NCI-H128 (cell line): Measurements from ENCODE around the gene ZNF578.
"Not testable (repeated sequence)": the region's sequence is repeated elsewhere in the genome, so short reads cannot be mapped to it uniquely, and the experiment has no call there.

Experiments
- DNase-seq: peaks from one replicate; lab custom pipeline; 2025; ENCODE audit not compliant: unreplicated experiment; lab: John Stamatoyannopoulos, UW

Gene ZNF578

GRCh38 chr19:52507266-52507665, 53.9 kb downstream of the ZNF578 start:
- no peak for DNase-seq

GRCh38 chr19:52516191-52516590, 62.8 kb downstream of the ZNF578 start:
- DNase-seq = no peak

GRCh38 chr19:52518646-52519045, 65.3 kb downstream of the ZNF578 start:
- no peak for DNase-seq

- DNase-seq = not testable (repeated sequence)
Measured at GRCh38 chr19:52519175-52519574, 65.8 kb downstream of the ZNF578 start.

- no peak for DNase-seq
Measured at GRCh38 chr19:52520013-52520412, 66.7 kb downstream of the ZNF578 start.

- DNase-seq = no peak
Measured at GRCh38 chr19:52522551-52522950, 69.2 kb downstream of the ZNF578 start.

- no peak for DNase-seq
Measured at GRCh38 chr19:52524086-52524485, 70.7 kb downstream of the ZNF578 start.

- DNase-seq = peak; percentile 85
Measured at GRCh38 chr19:52527134-52527955, 74.0 kb downstream of the ZNF578 start, which contains the start of gene ZNF808. TSS of gene ZNF808 (plus strand) at chr19:52527668. CDS start at chr19:52543285, 15,617 bp downstream.

- no peak for DNase-seq
Measured at GRCh38 chr19:52527956-52528351, 74.6 kb downstream of the ZNF578 start.

- no peak for DNase-seq
Measured at GRCh38 chr19:52532480-52532879, 79.1 kb downstream of the ZNF578 start.

GRCh38 chr19:52533901-52534300, 80.5 kb downstream of the ZNF578 start:
- no peak for DNase-seq

GRCh38 chr19:52535385-52535770, 82.0 kb downstream of the ZNF578 start:
- not testable (repeated sequence) for DNase-seq

GRCh38 chr19:52535771-52536447, 82.6 kb downstream of the ZNF578 start:
- DNase-seq = no peak

- no peak for DNase-seq
Measured at GRCh38 chr19:52536448-52536800, 83.1 kb downstream of the ZNF578 start.

GRCh38 chr19:52538815-52539214, 85.5 kb downstream of the ZNF578 start:
- DNase-seq = not testable (repeated sequence)

GRCh38 chr19:52541176-52541575, 87.8 kb downstream of the ZNF578 start:
- not testable (repeated sequence) for DNase-seq

GRCh38 chr19:52541608-52542007, 88.3 kb downstream of the ZNF578 start:
- DNase-seq = no peak

- not testable (repeated sequence) for DNase-seq
Measured at GRCh38 chr19:52542541-52542940, 89.2 kb downstream of the ZNF578 start.

- DNase-seq = no peak
Measured at GRCh38 chr19:52542984-52543664, 89.8 kb downstream of the ZNF578 start.

GRCh38 chr19:52554216-52554971, 101.0 kb downstream of the ZNF578 start:
- DNase-seq = no peak
